GM18498 (cell line): ENCODE data around the gene SMCHD1.

ENCODE experiments used
- ATAC-seq: cut with Tn5 transposase; IDR thresholded peaks from one replicate; pipeline ENCODE4 v1.9.1; 2021; ENCODE audit warnings: mild to moderate bottlenecking, moderate library complexity; ENCODE audit not compliant: unreplicated experiment

The SMCHD1 gene

DNA sequence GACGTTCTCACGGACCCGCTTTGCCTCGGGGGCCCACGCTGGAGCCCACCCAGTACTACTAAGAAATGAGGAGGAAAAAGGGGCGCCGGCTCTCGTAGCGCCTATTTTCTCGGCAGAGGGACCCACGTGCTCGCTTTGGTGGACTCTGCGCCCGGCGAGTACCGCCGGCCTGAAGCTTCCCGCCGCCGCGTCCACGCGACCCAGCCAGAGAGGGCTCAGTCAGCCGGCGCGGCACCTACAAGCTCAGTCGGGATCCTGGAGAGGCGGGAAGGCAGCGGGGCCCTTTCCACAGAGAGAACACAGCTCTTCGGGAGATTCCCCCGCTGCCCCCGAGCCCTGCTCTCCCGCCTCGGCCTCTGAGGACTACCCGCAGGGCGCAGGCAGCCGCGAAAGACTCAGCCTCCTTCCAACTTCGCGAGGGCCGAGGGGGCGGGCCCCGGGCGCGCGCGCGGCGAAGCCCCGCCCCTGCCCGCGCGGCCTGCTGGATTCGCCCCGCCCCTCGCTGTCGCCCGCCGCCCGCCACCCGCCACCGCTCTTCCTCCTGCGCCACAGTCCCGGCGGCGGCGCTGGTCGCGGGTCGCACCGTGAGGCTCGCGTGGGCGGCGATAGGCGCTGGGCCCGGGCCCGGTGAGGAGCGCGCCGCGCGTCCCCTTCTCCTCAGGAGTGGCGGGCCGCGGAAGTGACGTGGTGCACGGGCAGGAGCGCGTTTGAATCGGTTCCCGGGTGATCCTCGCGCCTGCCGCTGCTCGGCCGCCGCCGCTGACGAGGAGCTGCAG is at the start of gene SMCHD1:
SMCHD1 (plus strand) TSS at position 549 of the 776 bp plus-strand sequence. CDS start 350 bp downstream, outside the sequence.
- ATAC-seq = peak; percentile 70

DNA sequence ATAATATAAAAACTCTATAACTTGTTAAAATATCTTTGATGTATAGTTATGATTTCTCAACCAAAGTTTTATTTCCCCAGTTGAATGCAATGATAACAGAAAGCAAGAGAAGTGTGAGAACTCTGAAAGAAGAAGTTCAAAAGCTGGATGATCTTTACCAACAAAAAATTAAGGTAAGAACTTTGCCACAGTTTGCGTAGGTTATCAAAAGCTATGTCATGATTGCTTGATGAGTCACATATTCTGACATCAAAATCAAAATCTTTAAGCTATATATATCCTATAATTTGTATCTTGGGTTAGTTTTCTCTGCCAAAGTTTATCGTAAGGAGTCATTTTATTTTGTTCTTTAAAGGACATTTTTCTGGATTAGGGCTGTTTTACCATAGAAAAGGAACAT is 49.2 kb upstream of the SMCHD1 start:
- no peak for ATAC-seq

DNA sequence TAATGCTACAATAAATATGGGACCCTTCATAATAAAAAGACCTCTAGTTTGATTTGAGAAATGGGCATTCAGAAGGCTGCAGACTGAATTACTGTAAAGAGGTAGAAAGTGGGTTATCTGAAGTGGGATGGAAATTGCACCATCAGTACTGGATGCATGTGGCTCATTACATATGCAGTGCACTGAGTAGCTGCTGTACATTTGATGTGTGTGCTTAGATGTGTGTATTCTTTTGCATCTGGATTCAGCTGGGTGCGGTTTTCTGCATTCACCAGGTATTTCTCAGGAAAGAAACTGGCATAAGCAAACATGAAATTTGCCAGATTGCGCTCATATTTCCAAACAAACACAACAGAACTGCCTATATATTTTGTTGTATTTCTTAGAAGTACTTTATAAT is 45.9 kb upstream of the SMCHD1 start:
- no peak for ATAC-seq

DNA sequence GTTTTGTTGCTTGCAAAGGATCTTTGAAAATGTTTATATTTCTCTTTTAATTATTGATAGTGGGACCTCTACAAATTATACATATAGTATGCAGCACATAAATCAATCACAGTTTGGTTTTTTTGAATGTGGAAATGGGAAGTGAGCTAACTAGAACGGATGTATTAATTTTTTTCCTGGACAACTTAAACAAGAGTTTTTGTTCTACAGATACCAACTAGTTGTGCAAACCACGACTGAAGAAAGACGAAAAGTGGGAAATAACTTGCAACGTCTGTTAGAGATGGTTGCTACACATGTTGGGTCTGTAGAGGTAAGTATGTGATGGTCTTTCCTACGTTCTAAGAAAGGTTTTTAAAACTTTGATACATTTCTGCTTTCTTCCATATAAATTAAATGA is 45.0 kb upstream of the SMCHD1 start:
- ATAC-seq = no peak

DNA sequence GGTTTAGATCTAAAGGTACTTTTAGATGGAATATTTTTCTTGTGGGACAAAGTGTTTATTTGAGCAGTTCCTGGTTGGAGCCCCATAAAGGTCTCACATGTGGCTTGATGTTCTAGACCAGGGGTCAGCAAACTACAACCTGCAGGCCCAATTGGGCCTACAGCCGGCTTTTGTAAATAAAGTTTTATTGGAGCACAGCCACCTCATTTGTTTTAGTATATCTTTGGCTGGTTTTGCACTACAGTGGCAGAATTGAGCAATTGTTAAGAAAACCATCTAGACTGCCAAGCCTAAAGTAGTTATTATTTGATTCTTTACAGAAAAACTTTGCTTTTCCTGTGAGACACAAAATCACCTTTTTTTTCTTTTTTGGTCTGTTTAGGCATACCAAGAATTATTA is 42.5 kb upstream of the SMCHD1 start:
- ATAC-seq = no peak

DNA sequence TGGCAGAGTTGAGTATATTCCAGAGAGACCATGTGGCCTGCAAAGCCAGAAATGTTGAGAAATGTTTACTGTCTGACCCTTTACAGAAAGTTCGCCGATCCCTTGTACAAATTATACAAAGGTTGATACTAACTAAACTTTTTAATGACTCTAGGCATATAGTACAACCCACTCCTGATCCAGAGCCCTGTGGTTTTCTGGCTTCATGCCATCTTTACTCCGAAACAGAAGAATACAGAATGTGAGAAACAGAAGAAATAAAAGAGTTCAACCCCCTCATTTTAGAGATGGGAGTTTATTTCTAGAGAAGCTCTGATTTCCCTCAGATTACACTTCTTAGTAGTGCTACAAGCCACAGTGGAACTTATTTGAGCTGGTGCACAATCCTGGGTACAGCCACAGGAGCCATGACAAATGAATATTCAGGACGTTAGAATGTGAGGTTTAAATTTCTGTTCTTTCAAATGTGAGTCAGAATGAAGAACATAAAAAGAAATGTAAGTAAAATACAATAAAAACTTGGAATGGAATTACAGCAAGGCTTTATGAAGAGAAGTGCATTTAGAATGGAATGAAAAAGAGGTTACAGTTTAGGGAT is 38.0 kb upstream of the SMCHD1 start:
- ATAC-seq = no peak

DNA sequence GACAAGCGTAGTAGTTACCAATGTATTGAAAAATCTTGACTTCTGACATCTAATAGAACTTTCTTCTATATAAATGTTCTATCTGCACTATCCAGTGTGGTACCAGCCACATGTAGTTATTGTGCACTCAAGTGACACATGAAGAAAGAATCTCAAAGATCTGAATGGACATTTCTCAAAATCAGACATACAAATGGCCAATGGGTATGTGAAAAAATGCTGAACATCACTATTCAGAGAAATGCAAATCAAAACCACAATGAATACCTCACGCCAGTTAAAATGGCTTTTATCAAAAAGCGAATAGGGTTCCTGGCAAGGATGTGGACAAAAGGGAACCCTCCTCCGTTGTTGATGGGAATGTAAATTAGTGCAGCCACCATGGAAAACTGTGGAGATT is 37.5 kb upstream of the SMCHD1 start:
- ATAC-seq = no peak

DNA sequence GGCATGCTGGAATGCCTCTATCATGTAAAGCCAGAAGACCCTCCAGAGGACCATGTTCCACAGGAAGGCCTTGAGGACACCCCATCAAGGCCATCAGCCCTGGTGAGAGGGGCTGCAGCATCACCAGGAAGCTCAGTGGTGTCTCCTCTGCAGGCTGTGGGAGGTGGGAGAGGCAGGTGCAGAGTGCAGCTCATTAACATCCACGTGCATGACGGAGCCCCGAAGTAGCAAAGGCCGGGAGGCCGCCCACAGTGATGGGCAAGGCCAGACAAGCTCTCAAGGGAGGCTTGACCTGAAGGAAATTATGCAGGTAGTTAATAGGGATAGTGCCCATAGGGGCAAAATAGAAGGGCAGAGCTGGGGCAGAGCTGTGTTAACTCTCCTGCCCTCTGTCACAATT is 30.3 kb upstream of the SMCHD1 start:
- ATAC-seq = no peak

DNA sequence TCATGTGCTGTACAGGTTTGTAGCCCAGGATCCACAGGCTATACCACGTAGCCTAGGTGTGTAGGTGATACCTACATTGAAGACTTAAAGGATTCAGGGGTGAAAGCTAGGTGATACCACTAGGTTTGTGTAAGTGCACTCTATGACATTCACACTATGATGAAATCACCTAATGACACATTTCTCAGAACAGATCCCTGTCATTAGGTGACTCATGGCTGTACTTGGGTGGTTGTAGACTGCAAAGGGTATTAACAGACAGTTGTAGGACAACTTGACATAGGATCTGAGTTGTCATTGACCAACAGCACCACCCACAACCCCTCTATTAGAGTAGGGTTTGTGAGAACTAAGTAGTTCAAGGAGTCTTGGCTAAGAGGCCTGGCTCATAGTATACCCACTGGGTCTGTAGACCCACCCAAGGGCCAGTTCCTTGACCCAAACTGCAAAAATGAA is 27.7 kb upstream of the SMCHD1 start:
- peak; percentile 87 for ATAC-seq

DNA sequence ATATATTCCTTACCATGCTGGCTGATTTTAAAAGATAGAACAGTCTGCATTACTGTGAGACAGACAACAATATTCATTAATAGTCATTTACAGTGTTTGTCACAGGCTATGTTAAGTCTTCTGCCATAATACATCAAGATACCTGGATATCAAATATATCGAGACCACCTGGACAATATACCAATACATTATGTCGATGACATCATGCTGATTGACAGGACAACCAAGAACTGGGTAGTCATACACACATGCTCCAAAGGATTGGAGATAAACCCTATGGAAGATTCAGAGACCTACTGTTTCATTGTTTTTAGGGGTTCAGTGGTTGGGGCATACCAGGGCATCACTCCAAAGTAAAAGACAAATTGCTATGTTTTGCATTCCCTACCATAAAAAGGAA is 26.5 kb upstream of the SMCHD1 start:
- no peak for ATAC-seq

DNA sequence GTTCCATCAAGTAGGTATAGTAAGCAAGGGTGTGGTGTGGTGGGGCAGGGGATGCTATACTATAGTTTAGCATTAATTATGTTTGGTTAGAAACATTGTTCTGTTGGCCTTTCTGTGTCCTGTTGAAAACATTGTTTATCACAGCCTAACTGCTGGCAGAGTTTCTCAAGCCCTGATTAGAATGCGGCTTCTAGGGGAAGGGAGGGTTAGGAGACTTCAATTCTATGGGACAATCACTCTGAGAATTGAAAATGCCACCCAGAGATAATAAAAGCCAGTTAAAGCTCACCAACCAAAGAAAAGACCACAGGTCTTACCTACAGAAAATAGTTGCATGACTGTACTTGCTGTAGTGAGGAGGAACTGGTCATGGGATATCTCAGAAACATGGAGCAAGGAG is 19.9 kb upstream of the SMCHD1 start:
- ATAC-seq = no peak

DNA sequence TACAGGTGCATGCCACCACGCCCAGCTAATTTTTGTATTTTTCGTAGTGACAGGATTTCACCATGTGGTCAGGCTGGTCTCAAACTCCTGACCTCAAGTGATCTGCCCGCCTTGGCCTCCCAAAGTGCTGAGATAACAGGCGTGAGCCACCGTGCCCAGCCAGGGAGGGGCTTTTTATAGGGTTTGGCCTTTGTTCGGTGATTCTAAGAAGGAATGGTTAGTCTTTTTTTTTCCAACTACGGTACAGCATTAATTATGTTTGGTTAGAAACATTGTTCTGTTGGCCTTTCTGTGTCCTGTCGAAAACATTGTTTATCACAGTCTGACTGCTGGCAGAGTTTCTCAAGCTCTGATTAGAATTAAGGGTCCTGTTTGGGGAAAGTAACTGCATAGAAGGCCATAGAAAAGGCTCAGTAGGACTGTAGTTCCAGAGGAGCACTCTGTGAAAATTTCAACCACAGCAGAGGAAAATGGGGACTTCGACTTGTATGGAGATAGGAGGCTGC is 19.3 kb upstream of the SMCHD1 start:
- peak; percentile 17 for ATAC-seq

DNA sequence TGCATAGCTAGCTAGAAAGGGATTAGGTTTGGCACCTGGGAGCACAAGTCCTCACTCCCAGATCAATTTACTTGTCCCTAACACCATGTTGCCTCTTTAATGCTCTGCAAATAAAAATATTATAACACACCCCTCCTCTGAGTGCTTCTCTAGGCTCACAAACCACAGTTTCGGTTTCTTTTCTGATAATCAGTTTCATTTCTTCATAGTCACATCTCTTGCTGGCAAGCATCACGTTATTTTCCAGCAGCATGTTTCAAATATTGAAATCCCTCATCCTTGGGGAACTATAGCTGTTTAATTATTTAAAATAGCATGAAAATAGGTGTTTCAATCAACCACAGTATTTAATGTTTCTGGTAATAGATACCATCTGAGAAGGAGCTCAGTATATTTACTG is 13.9 kb upstream of the SMCHD1 start:
- ATAC-seq = peak; percentile 84

DNA sequence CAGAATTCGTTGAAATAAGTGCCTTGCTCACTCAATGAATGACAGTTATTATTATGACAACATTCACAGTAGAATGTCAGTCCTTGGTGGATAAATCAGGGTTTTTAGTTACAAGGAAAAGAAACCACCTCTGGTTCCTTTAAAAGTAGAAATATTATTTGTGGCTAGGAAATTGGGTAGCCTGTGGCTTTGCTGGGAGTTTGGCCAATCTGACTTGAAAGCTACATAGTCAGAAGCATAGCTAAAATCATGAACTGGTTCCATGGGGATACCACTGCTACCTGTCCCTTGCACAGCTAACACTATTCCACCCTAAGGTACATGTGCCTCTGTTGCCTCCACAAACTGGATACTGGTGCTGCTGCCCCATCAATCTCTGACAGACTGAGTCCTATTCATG is 12.8 kb upstream of the SMCHD1 start:
- ATAC-seq = no peak

DNA sequence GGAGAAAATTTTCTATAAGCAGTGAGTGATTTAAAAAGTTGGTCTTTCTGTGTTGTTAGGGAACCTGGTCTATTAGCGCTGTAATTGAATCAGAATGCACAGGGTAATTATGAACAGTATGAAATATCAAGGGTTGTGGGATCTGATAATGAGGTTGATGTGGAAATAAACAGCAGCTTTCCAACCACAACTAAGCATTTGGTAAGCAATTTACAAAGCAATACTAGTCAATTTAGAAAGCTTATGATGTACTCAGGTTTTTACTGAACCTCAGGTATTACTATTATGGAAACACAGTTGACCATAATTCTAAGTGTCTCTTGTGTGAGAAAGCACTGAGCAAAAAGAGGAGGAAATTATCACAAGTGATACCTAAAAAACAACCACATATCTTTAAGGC is 11.0 kb upstream of the SMCHD1 start:
- no peak for ATAC-seq

DNA sequence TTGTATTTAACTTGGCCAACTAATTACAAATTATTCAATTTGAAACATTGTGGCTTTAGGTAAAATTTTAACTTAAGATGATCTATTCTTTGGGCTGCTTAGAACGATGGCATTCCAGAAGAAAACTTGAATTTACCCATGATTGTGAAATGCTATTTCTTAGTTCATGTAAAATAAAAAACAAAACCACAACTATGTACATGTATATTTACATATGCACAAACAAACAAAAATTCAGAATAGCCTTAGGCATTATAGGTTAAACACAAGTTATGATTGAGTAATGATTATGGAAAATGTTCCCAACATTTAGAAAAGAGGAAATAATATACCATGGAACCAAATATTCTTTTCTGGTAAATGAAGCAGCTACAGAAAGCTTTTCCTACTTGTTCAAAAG is 3.5 kb upstream of the SMCHD1 start:
- no peak for ATAC-seq

DNA sequence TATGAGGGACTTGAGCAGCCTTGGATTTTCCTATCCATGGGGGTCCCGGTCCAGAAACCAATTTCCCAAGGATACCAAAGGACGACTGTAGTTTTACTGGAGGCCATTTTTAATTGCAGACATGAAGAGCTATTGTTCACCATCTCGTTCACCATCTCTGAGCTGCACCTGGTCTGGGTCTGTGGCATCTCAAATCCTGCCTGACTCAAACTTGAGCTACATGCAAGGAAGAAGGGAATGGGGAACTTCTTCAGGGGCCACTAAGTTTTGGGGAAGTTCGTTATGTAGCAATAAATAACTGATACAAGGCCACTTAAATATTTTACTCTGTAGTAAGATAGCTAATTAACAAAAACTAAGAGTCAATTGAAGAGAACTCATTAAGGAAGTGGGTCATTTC is 2.1 kb upstream of the SMCHD1 start:
- ATAC-seq = no peak

DNA sequence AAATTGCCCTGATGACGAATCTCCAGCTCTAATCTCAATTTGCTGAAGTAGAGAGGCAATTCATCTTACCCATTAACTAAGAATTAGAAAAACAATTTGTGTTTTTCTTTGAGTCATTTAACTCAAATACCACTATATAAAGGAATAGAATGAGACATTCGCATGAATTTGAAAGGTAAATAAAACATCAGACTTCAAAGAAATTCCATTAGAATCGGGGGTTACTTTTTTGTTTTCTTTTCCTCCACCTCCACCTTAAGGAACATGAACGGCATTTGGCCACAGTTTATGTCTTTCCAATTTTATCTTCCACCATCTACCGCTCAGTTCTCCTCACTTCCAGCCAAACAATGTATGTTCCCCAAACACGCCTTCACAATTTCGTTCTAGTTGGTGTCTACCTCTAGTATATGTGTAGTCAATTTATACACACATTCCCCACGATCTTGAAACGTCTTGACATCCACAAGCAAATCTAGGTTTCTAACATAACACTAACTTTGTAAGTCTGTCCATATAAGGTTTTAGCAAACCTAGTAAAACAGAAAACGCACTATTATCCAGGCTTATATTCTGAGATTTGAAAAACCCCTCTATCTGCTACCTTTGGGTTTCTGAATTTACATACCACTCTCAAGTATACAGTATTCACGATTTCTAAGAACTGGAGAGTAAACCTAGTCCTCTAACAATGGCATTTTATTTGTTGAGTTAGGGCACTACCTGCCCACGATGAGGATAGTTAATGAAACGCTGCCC is 1.2 kb upstream of the SMCHD1 start:
- ATAC-seq = no peak

DNA sequence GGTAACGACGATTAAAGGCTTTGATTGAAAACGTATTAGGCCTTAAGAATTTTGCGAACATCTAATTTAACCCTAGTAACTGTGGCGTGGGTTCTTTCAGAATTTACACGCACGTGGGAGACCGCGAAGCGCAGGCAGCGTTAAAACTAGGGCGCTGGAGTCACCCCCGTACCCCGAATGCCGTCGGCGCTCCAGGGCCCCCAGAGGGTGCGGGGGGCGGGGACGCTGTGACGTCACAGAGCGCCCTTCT is 673 bp upstream of the SMCHD1 start:
- ATAC-seq = peak; percentile 38

DNA sequence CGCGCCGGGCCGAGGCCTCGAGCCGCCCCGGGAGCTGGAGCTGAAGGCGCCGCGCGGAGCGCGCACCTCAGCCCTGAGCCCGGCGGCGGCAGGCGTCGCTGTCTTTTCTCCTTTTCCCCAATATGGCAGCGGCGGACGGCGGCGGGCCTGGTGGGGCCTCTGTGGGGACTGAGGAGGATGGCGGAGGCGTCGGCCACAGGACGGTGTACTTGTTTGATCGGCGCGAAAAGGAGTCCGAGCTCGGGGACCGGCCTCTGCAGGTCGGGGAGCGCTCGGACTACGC is 369 bp downstream of the SMCHD1 start:
- no peak for ATAC-seq

DNA sequence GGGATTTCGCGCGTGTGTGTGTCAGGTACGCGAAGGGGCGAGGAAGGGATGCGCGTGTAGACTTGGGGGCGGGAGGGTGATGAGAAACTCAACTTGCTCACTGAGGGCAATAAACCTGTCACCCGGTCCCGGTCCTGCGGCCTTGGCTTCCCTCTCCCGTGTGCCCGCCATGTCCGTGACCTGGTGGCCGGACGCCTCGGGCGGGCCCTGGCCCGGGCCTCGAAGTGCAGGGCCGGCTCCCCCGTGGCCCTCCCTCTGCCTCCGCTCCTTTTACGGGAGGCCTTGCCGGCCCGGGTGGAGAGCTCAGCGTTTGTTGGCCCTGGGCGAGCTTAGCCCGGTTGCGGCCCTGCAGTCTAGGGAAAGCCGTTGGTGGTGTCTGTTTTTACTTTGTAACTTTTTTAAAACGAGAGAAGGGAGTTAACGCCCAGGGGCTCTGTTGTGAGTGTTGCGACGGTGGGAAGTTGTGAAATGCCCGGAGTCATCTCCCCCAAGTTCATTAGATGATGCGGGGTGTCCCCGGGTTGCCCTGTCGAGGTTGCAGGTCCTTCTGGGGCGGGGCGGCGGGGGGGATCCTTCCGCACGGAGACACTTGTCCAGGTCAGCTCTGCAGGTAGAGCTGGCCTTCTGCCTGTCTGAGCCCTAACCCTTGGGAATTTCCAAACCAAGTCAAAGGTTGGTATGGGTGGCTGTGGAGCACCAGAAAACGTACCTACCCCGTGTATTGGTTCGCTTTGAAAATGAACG is 883 bp downstream of the SMCHD1 start:
- peak; percentile 16 for ATAC-seq
